A549 (cell line): Measurements from ENCODE around the gene ALG2.

Experiments used
- BCL3 ChIP-seq: fragments of >200 bp; sonication (Bioruptor Twin); formaldehyde crosslinking; IDR thresholded peaks from 3 replicates; pipeline ENCODE4 v1.6.1; 2016
- BHLHE40 ChIP-seq: IDR thresholded peaks from 2 replicates; pipeline ENCODE4 v1.6.1; 2012; ENCODE audit warnings: low read depth, low read length, inconsistent platforms
- CTCF ChIP-seq: fragments of >200 bp; sonication (Bioruptor Twin); formaldehyde crosslinking; IDR thresholded peaks from 3 replicates; pipeline ENCODE4 v1.5.1; 2016
- ELK1 ChIP-seq: fragments of 150-350 bp; IDR thresholded peaks from 2 replicates; pipeline ENCODE4 v1.6.1; 2014; ENCODE audit warnings: low read depth, mild to moderate bottlenecking, low read length
- EP300 ChIP-seq, 2 experiments: fragments of >200 bp; sonication (Bioruptor Twin); formaldehyde crosslinking; IDR thresholded peaks; 2 replicates in 1 of 2; 3 replicates in 1 of 2; pipeline ENCODE4 v1.6.1; 2016 to 2017
- MAFK ChIP-seq: fragments of 450-650 bp; IDR thresholded peaks from 2 replicates; pipeline ENCODE4 v1.6.1; 2014; ENCODE audit not compliant: partially characterized antibody
- MAX ChIP-seq: IDR thresholded peaks from 2 replicates; pipeline ENCODE4 v1.6.1; 2012
- MAZ ChIP-seq: fragments of 150-350 bp; IDR thresholded peaks from 2 replicates; pipeline ENCODE4 v1.6.1; 2014; ENCODE audit warnings: antibody characterized with exemption, low read depth, low read length, borderline replicate concordance
- POLR2A ChIP-seq: IDR thresholded peaks from 2 replicates; pipeline ENCODE4 v1.6.1; 2012; ENCODE audit warnings: mild to moderate bottlenecking, low read length
- RARB ChIP-seq: fragments of 250-450 bp; sonication (Bioruptor Pico); IDR thresholded peaks from 2 replicates; pipeline ENCODE4 v1.8.0; 2021; ENCODE audit warnings: mild to moderate bottlenecking, moderate library complexity
- REST ChIP-seq: fragments of 200-600 bp; sonication (generic); IDR thresholded peaks from 2 replicates; pipeline ENCODE4 v1.6.1; 2016; ENCODE audit warnings: antibody characterized with exemption, mild to moderate bottlenecking, moderate library complexity
- SMC3 ChIP-seq: fragments of >200 bp; sonication (Bioruptor Twin); formaldehyde crosslinking; IDR thresholded peaks from 3 replicates; pipeline ENCODE4 v1.6.1; 2018; ENCODE audit warnings: inconsistent platforms
- USF2 ChIP-seq: fragments of 450-650 bp; IDR thresholded peaks from 2 replicates; pipeline ENCODE4 v1.6.1; 2014; ENCODE audit warnings: antibody characterized with exemption

GRCh38 chr9:99251157-99251556 lies 29.4 kb upstream of the ALG2 start:
- no peak for TF ChIP-seq CTCF
- no peak for TF ChIP-seq USF2
- TF ChIP-seq POLR2A = no peak
- no peak for TF ChIP-seq MAX
- no peak for TF ChIP-seq MAFK
- TF ChIP-seq MAZ = no peak
- TF ChIP-seq EP300 (IDR thresholded peaks at IDR 0.05) = no peak
- TF ChIP-seq REST = no peak
- TF ChIP-seq BCL3 = no peak
- TF ChIP-seq RARB (CRISPR knock-in tag) = no peak
- TF ChIP-seq BHLHE40 = no peak
- no peak for TF ChIP-seq SMC3
- TF ChIP-seq ELK1 = no peak
